Vagina (tissue), 2 donors: ENCODE measurements around the gene CRACDL. TPM values are rescaled to one million over a fixed set of nuclear protein-coding genes. Genes with fewer than 3 reads are reported as not detected.

Experiments used
- DNase-seq, 2 donors: peaks; one replicate each; pipeline ENCODE4 v3.0.0-alpha.2; 2017; ENCODE audit errors: extremely low spot score in 2 of 2
- H3K27ac ChIP-seq: fragments of 200-600 bp; sonication (generic); one replicate; pipeline ENCODE4 v1.5.1; 2019
- H3K27me3 ChIP-seq: fragments of 200-600 bp; sonication (generic); one replicate; pipeline ENCODE4 v1.5.1; 2019
- H3K36me3 ChIP-seq, 2 donors: fragments of 200-600 bp; sonication (generic); one replicate each; pipeline ENCODE4 v1.5.1; 2017 to 2019
- H3K4me1 ChIP-seq: fragments of 200-600 bp; sonication (generic); one replicate; pipeline ENCODE4 v1.5.1; 2019
- H3K4me3 ChIP-seq, 2 donors: fragments of 200-600 bp; sonication (generic); 1 replicate in 1 of 2; 2 replicates in 1 of 2; pipeline ENCODE4 v1.5.1; 2016 to 2019
- H3K9me3 ChIP-seq: fragments of 200-600 bp; sonication (generic); one replicate; pipeline ENCODE4 v1.5.1; 2019
- POLR2A ChIP-seq, 2 donors: fragments of 450-650 bp; IDR thresholded peaks; one replicate each; pipeline ENCODE4 v1.6.1; 2017; ENCODE audit warnings: antibody characterized with exemption in 2 of 2, mild to moderate bottlenecking in 2 of 2, moderate library complexity in 2 of 2
- POLR2AphosphoS5 ChIP-seq, 2 donors: sonication (generic); formaldehyde crosslinking; IDR thresholded peaks; one replicate each; pipeline ENCODE4 v1.9.0; 2017; ENCODE audit warnings: antibody characterized with exemption in 2 of 2, mild to moderate bottlenecking in 2 of 2, low read depth in 1 of 2; ENCODE audit not compliant: insufficient read depth in 1 of 2
- intact Hi-C: fragments of 100-400 bp; cut with DNase I; formaldehyde crosslinking; loops from one replicate; pipeline ENCODE4 v1.15.1; 2023
- total RNA-seq: library from RNA; depleted of rRNA; stranded (reverse); fragments of >200 nt; gene quantifications from one replicate; pipeline ENCODE4 v1.2.3, GENCODE V29; 2016
- TF ChIP-seq, protein P1 (sequence below), 3 experiments: fragments of 450-650 bp in 2 of 3; fragments of 200-600 bp in 1 of 3; sonication (generic) in 1 of 3; IDR thresholded peaks; one replicate each; pipeline ENCODE4 v1.5.1; 2017 to 2019; ENCODE audit warnings: antibody characterized with exemption in 3 of 3, mild to moderate bottlenecking in 2 of 3, moderate library complexity in 2 of 3

CRACDL gene
- total RNA-seq, 1 donor from 2014 or later = 6.4 TPM

DNA sequence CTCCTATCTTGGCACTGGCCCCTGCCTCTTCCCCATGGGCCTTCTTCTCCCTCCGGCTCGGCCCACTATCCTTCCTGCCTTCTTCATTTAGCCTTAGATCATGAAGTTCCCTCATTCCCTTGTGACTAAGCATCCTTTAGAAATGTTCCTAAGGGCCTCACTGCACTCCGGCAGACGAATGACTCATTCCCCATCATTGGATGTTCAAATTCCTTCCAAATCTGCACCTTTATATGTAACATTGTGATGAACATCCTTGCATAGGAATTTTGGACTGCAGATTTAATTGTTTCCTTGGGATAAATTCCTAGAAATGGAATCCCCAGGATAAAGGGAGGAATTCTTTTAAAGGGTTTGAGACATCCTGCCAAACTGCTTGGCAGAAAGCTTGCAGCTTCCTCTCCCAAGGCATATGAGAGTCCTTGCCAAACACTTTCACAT lies 19.0 kb downstream of the CRACDL start:
- intact Hi-C loops = no loop called here
- H3K36me3 ChIP-seq = no peaks in the 10 kb centered on the region
- no peak for DNase-seq
- H3K27ac ChIP-seq = no peak overlapping the region
- H3K4me3 ChIP-seq = no peak overlapping the region
- H3K27me3 ChIP-seq = no peaks in the 10 kb centered on the region
- H3K4me1 ChIP-seq = peaks cover 18% of the 10 kb centered on the region
- no peaks in the 10 kb centered on the region for H3K9me3 ChIP-seq
- TF ChIP-seq POLR2AphosphoS5 (IDR thresholded peaks at IDR 0.05; ENCODE audit: insufficient read depth in 1 of 2, low read depth in 1 of 2) = no peak
- TF ChIP-seq, protein P1, sequence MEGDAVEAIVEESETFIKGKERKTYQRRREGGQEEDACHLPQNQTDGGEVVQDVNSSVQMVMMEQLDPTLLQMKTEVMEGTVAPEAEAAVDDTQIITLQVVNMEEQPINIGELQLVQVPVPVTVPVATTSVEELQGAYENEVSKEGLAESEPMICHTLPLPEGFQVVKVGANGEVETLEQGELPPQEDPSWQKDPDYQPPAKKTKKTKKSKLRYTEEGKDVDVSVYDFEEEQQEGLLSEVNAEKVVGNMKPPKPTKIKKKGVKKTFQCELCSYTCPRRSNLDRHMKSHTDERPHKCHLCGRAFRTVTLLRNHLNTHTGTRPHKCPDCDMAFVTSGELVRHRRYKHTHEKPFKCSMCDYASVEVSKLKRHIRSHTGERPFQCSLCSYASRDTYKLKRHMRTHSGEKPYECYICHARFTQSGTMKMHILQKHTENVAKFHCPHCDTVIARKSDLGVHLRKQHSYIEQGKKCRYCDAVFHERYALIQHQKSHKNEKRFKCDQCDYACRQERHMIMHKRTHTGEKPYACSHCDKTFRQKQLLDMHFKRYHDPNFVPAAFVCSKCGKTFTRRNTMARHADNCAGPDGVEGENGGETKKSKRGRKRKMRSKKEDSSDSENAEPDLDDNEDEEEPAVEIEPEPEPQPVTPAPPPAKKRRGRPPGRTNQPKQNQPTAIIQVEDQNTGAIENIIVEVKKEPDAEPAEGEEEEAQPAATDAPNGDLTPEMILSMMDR (IDR thresholded peaks at IDR 0.05) = no peak
- TF ChIP-seq POLR2A (IDR thresholded peaks at IDR 0.05) = no peak

GRCh38 chr2:98915751-98916358 lies 20.2 kb downstream of the CRACDL start:
- H3K36me3 ChIP-seq = no peaks in the 10 kb centered on the region
- intact Hi-C loops = no loop called here
- TF ChIP-seq POLR2AphosphoS5 (IDR thresholded peaks at IDR 0.05; ENCODE audit: insufficient read depth in 1 of 2, low read depth in 1 of 2) = no peak
- TF ChIP-seq POLR2A (IDR thresholded peaks at IDR 0.05) = no peak
- TF ChIP-seq, protein P1 (IDR thresholded peaks at IDR 0.05) = no peak
- no peak overlapping the region for H3K4me3 ChIP-seq
- DNase-seq = no peak
- H3K4me1 ChIP-seq = peaks cover 18% of the 10 kb centered on the region
- H3K27ac ChIP-seq = no peak overlapping the region
- no peaks in the 10 kb centered on the region for H3K27me3 ChIP-seq
- no peaks in the 10 kb centered on the region for H3K9me3 ChIP-seq

DNA sequence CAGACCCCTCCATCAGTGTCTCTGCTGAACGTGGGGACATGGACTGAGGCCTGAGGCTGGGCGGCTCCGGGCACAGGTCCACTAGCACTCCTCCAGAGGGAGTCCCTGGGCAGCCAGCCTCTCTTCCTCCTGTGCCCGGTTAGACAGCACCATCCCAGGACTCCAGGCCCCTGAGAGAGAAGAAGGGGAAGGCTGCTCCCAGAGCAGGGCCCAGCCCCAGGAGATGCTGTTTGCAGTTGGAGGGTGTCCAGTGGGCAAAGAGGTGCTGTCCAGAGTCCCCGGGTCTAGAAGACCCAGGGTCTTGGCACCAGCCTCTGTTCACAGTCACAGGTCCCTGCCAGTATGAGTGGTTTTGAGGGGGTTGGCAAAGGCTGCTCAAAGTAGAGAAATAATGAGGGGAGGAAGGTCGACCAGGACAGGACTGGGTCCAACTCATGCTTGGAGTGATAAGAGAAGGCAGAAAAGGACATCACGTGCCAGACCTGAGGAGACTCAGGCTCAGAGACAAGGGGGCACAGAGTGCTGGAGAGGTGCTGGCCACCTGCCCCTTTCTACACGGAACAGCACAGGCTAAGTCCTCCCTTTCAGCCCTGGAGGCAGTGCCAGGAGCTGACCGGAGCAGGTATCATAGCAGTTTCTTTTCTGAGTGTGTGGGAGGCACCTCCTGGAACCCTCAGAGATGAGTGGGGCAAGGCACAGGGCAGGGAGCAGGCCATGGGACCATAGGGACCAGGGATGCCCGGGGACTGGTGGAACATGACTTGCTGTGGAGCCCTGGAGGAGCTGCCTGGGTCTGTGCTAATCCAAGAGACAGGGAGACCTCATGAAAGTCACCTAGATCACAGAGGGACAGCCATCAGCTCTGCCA lies 21.1 kb downstream of the CRACDL start:
- no peaks in the 10 kb centered on the region for H3K27me3 ChIP-seq
- TF ChIP-seq, protein P1 (IDR thresholded peaks at IDR 0.05) = no peak
- no peak for TF ChIP-seq POLR2A (IDR thresholded peaks at IDR 0.05)
- TF ChIP-seq POLR2AphosphoS5 (IDR thresholded peaks at IDR 0.05; ENCODE audit: insufficient read depth in 1 of 2, low read depth in 1 of 2) = no peak
- no peak overlapping the region for H3K4me3 ChIP-seq
- H3K4me1 ChIP-seq = peaks cover 19% of the 10 kb centered on the region
- H3K36me3 ChIP-seq = no peaks in the 10 kb centered on the region
- H3K27ac ChIP-seq = no peak overlapping the region
- no peaks in the 10 kb centered on the region for H3K9me3 ChIP-seq
- no peak for DNase-seq
- intact Hi-C loops = no loop called here

DNA sequence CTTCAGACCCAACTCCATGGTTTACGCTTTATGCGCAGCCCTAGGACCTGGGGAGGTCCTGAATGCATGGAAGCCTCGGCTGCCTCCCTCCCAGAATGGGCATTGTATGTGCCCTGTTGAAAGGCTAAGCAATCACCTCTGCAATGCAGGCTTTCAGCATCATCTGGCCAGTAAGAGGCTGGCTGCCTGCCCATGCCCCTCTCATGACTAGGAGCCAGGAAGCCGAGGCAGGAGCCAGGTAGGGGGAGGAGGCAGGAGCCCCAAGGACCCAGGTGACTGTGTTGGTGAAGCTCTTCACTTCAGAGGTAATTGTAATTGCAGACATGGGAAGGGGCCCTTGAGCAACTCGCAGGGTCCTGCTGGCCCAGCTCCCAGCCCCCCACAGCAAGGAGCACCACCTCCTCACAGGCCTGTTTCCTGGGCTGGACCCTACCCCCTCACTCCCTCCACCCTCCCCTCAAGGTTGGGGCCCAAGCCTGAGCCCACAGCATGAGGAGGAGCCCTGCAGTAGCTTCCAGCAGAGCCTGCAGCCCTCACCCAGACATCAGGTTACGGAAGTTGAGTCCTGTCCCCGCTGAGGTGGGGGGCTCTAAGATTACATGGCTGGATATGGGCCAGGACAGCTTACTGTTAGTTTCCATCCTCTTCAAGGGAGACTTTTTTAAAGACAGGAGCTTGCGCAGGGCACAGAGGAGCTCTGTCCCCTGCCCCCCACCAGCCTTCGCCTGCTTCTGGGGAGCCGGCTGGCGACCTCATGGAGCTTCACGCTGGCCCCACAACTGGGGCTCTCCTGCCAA lies 21.9 kb downstream of the CRACDL start:
- intact Hi-C loops = no loop called here
- DNase-seq = no peak
- Histone ChIP-seq H3K36me3 (no peaks in the 10 kb centered on the region), H3K27ac (no peak overlapping the region), H3K27me3 (no peaks in the 10 kb centered on the region), H3K4me3 (no peak overlapping the region), H3K9me3 (no peaks in the 10 kb centered on the region), H3K4me1 (peaks cover 27% of the 10 kb centered on the region)
- TF ChIP-seq, protein P1 (IDR thresholded peaks at IDR 0.05) = no peak
- no peak for TF ChIP-seq POLR2AphosphoS5 (IDR thresholded peaks at IDR 0.05; ENCODE audit: insufficient read depth in 1 of 2, low read depth in 1 of 2)
- no peak for TF ChIP-seq POLR2A (IDR thresholded peaks at IDR 0.05)
